Memory B cell (primary cell): ENCODE results near the gene ZMIZ1.

Experiments
- ATAC-seq: fragments of 150-1000 bp; cut with Tn5 transposase; 2 replicates; pipeline ENCODE4 v1.10.0; 2021; ENCODE audit warnings: low read depth, mild to moderate bottlenecking, moderate library complexity
- DNase-seq, 2 donors: peaks; one replicate each; pipeline ENCODE4 v3.0.0; 2022; ENCODE audit warnings: low spot score in 2 of 2
- H3K27ac Mint-ChIP-seq: one replicate; pipeline ENCODE4 v1.8.0; 2022; ENCODE audit warnings: mild to moderate bottlenecking, moderate library complexity, mixed read lengths
- H3K27me3 Mint-ChIP-seq: one replicate; pipeline ENCODE4 v1.8.0; 2022; ENCODE audit warnings: mixed read lengths
- H3K36me3 Mint-ChIP-seq: one replicate; pipeline ENCODE4 v1.8.0; 2022; ENCODE audit warnings: mild to moderate bottlenecking, mixed read lengths
- H3K4me1 Mint-ChIP-seq: one replicate; pipeline ENCODE4 v1.8.0; 2022; ENCODE audit warnings: mixed read lengths
- H3K4me3 Mint-ChIP-seq: one replicate; pipeline ENCODE4 v1.8.0; 2022; ENCODE audit warnings: mild to moderate bottlenecking, moderate library complexity, mixed read lengths
- H3K9me3 Mint-ChIP-seq: one replicate; pipeline ENCODE4 v1.8.0; 2022; ENCODE audit warnings: mixed read lengths

ZMIZ1 gene

DNA sequence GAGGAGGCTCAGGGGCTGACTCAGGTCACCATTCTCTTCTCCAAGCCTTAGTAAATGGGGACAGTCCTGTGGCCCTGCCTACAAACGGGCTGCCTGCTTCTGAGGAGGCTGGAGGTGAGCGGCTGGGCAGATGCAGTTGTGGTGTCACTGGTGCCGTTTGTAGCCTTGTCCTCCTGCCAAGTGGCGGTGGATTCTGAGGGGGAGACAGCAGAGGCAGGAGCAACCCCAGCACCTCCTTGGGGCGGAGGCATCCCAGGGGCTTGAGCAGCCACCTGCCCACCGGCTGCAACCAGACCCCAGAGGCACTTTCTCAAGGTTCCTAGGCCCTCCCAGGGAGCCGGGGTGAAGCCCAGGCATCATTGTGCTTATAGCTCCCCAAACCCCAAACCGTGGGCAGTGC is 112.5 kb downstream of the ZMIZ1 start:
- DNase-seq (no peak), ATAC-seq (no peak)
- Mint-ChIP-seq H3K9me3 (no peaks in the 10 kb centered on the region), H3K4me3 (no peak overlapping the region), H3K27ac (no peak overlapping the region), H3K27me3 (peaks cover 10% of the 10 kb centered on the region), H3K36me3 (no peaks in the 10 kb centered on the region), H3K4me1 (no peaks in the 10 kb centered on the region)

GRCh38 chr10:79181698-79182521 is 113.1 kb downstream of the ZMIZ1 start:
- Mint-ChIP-seq H3K9me3 (no peaks in the 10 kb centered on the region), H3K4me1 (no peaks in the 10 kb centered on the region)

GRCh38 chr10:79182781-79183467 is 114.2 kb downstream of the ZMIZ1 start:
- peaks cover 9% of the 10 kb centered on the region for H3K27me3 Mint-ChIP-seq
- ATAC-seq (no peak), DNase-seq (no peak)
- H3K4me3 Mint-ChIP-seq = no peak overlapping the region
- no peaks in the 10 kb centered on the region for H3K4me1 Mint-ChIP-seq
- H3K36me3 Mint-ChIP-seq = no peaks in the 10 kb centered on the region
- H3K27ac Mint-ChIP-seq = no peak overlapping the region
- no peaks in the 10 kb centered on the region for H3K9me3 Mint-ChIP-seq

More at GRCh38 chr10:79181698-79182521, 113.1 kb downstream of the ZMIZ1 start:
- H3K27me3 Mint-ChIP-seq = peaks cover 9% of the 10 kb centered on the region
- DNase-seq (no peak), ATAC-seq (no peak)
- no peak overlapping the region for H3K4me3 Mint-ChIP-seq
- H3K36me3 Mint-ChIP-seq = no peaks in the 10 kb centered on the region
- no peak overlapping the region for H3K27ac Mint-ChIP-seq

DNA sequence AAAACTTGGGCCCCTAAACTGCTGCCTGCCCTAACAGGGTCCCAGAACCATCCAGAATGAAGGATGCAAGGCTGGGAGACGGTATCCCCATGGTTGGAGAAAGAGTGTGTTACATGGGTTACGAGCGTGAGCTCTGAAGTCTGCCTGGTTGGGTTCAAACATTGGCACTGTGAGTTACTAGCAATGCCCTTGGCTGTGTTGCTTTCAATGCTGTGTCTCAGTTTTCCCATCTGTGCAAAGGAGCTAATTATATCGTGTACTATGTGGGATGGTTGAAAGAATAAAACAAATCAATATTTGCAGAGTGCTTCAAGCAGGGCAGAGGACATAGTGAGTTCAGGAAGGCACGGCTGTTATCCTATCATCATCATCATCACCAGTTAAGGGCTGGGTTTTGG is 114.7 kb downstream of the ZMIZ1 start:
- Mint-ChIP-seq H3K27me3 (peaks cover 9% of the 10 kb centered on the region), H3K4me3 (no peak overlapping the region), H3K9me3 (no peaks in the 10 kb centered on the region), H3K4me1 (no peaks in the 10 kb centered on the region), H3K36me3 (no peaks in the 10 kb centered on the region), H3K27ac (no peak overlapping the region)
- ATAC-seq (no peak), DNase-seq (no peak)

- Mint-ChIP-seq H3K27me3 (peaks cover 11% of the 10 kb centered on the region), H3K9me3 (no peaks in the 10 kb centered on the region), H3K27ac (no peak overlapping the region), H3K36me3 (no peaks in the 10 kb centered on the region), H3K4me3 (no peak overlapping the region), H3K4me1 (no peaks in the 10 kb centered on the region)
- ATAC-seq (no peak), DNase-seq (no peak)
Measured at GRCh38 chr10:79184145-79184625, 115.4 kb downstream of the ZMIZ1 start.

DNA sequence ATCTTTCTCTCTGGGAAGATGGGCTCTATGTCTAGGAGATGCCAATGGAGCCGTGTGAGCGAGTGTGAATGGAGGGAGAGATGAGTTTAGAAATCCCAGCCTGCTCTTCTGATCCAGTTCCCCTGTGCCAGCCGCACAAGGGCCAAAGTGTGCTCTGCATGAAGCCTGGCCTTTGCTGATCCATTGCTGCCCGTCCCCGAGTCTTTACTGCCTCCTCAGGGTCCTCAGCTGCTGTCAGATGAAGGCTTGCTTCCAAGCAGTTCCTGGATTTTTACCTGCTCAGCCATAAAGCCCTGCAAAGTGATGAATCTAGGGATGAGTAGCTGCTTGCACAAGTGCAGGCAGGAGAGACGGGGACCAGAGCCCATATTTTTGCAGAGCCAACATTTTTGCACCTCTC is 115.9 kb downstream of the ZMIZ1 start:
- Mint-ChIP-seq H3K4me3 (no peak overlapping the region), H3K27ac (no peak overlapping the region), H3K27me3 (peaks cover 11% of the 10 kb centered on the region), H3K9me3 (no peaks in the 10 kb centered on the region), H3K4me1 (no peaks in the 10 kb centered on the region), H3K36me3 (no peaks in the 10 kb centered on the region)
- DNase-seq (no peak), ATAC-seq (no peak)

DNA sequence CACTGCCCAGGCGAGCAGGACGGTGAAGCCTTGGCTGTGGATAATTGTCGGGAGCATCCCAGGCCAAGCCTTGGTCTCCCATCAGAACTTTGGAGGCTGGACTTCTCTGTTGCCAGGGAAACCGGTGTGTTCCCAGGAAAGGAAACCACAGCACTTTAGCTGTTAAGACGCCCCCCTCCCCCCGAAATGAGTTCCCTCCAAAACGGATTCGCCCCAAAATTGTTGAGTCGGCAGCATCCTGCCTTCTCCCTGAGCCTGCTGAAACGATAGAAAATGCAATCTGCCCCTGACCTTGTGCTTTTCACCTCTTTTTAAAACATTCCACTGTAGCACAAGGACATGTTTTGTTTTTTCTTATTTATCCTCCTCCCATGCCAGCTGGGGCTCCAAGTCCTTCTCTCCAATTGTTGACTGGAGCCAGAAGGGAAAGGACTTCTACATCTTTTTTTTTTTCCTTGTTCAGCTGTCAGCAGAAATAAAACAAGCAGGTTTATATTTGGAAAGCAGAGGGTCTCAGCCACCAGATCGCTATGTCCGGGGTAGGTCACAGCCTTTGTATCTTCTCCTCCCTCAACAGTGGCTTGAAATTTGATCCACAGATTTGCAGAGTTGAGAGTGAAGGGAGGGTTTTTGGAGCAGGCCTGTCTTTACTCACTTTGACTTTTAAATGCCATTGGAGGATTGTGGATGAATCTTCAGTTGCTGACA is 116.5 kb downstream of the ZMIZ1 start:
- Mint-ChIP-seq H3K9me3 (no peaks in the 10 kb centered on the region), H3K27ac (no peak overlapping the region), H3K4me3 (no peak overlapping the region), H3K27me3 (peaks cover 11% of the 10 kb centered on the region), H3K36me3 (no peaks in the 10 kb centered on the region), H3K4me1 (no peaks in the 10 kb centered on the region)
- no peak for ATAC-seq
- no peak for DNase-seq

GRCh38 chr10:79185796-79186374 is 117.1 kb downstream of the ZMIZ1 start:
- DNase-seq (no peak), ATAC-seq (no peak)
- H3K9me3 Mint-ChIP-seq = no peaks in the 10 kb centered on the region
- H3K4me1 Mint-ChIP-seq = no peaks in the 10 kb centered on the region
- peaks cover 11% of the 10 kb centered on the region for H3K27me3 Mint-ChIP-seq
- no peak overlapping the region for H3K4me3 Mint-ChIP-seq
- H3K27ac Mint-ChIP-seq = no peak overlapping the region
- no peaks in the 10 kb centered on the region for H3K36me3 Mint-ChIP-seq

DNA sequence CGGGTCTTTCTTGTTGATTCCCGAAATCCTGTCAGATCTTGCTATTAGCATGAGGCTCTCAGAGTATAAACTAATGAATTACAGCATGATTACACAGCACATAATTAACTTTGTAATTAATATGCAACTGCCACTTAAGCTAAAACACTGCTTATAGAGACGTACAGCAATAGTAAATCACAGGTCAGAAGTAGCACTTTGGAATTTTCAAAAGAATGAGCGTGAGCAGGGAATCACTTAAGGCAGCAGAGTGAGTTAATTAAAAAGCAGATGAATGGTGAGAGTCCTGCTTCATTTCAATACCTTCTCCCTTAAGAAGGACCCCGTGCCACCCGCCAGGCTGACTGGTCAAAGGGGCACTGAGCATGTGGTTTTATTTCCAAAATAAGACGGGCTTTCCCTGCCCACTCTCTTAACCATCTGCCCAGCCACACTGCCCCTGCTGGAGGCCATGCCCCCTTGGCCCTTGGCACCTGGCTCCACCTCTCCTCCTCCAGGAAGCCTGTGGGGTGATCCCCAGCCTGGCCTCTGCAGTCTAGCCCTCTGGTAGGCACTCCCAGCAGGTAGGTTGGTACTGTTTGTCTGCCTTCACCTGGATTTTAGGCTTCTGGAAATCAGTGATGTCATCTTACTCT is 117.8 kb downstream of the ZMIZ1 start:
- no peak for ATAC-seq
- Mint-ChIP-seq H3K4me1 (no peaks in the 10 kb centered on the region), H3K27ac (no peak overlapping the region), H3K36me3 (no peaks in the 10 kb centered on the region), H3K4me3 (no peak overlapping the region), H3K27me3 (peaks cover 10% of the 10 kb centered on the region), H3K9me3 (no peaks in the 10 kb centered on the region)
- no peak for DNase-seq

GRCh38 chr10:79187121-79187940 is 118.6 kb downstream of the ZMIZ1 start:
- ATAC-seq (no peak), DNase-seq (no peak)
- Mint-ChIP-seq H3K36me3 (no peaks in the 10 kb centered on the region), H3K9me3 (peaks cover 2% of the 10 kb centered on the region), H3K27me3 (peaks cover 10% of the 10 kb centered on the region), H3K27ac (no peak overlapping the region), H3K4me3 (no peak overlapping the region), H3K4me1 (no peaks in the 10 kb centered on the region)

DNA sequence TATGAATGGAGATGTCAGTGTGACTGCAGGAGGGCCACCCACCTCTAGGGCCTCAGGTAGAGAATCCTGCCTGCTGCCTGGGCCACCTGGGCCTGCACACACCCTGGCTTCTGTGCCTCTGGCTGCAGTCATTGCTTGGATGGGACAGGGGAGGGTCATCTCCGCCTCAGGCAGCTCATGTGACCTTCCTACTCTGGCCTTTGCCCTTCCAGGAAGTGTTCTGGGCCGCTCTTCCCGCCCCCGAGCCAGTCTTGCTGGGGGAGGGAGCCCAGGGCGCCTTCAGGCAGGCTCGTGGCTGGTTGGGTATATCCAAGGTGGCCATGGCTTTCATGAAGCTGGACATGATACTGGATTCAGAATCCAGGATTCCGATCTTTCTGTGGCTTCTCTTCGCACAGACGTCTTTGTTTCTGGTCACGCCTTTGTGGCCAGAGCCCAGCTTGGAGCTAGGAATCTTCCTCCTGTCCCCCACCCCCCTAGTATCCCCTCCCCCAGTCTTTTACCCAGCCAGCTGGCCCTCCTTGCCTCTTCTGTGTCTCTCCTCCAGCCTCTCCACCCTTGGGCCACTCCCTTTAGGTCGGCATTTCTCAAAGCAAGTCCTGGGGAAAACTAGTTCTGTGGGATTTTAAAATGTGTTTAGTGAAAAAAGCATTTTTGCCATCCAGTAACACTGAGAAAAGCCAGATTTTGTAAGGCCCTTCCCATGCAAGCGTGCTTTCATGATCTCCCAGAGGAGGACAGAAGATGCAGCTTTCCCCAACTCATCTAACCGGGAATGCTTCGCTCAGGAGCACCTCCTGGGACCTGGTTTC is 119.6 kb downstream of the ZMIZ1 start:
- H3K4me1 Mint-ChIP-seq = peaks cover under 1% of the 10 kb centered on the region
- no peak overlapping the region for H3K4me3 Mint-ChIP-seq
- peaks cover 2% of the 10 kb centered on the region for H3K9me3 Mint-ChIP-seq
- H3K36me3 Mint-ChIP-seq = no peaks in the 10 kb centered on the region
- ATAC-seq = no peak
- DNase-seq = no peak
- no peak overlapping the region for H3K27ac Mint-ChIP-seq
- peaks cover 12% of the 10 kb centered on the region for H3K27me3 Mint-ChIP-seq

DNA sequence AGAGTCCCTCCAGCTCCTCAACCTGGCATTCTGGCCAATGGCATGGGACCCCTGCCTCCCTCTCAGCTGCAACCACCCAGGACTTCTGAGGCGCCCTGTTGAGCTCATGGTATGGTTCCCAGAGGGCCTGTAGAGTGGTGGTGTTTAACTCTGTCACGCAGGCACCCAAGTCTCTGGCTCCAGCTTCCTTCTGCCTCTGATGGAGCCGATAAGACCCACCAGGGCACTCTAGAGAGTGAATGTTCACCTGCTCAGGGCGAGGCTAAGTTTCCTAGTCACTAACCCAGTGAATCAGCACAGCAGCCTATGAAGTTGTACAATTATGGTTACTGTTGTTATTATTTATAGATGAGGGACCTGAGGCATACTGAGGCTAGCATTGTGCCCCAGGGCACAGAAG is 120.4 kb downstream of the ZMIZ1 start:
- Mint-ChIP-seq H3K4me1 (peaks cover 6% of the 10 kb centered on the region), H3K4me3 (no peak overlapping the region), H3K9me3 (peaks cover 2% of the 10 kb centered on the region), H3K36me3 (no peaks in the 10 kb centered on the region), H3K27ac (no peak overlapping the region), H3K27me3 (peaks cover 16% of the 10 kb centered on the region)
- no peak for ATAC-seq
- no peak for DNase-seq
